GM18511 (cell line): ENCODE measurements around the gene CSNK2A3.
"Not testable (repeated sequence)": the region's sequence is repeated elsewhere in the genome, so short reads cannot be mapped to it uniquely, and the experiment has no call there.

Experiments used
- ATAC-seq: cut with Tn5 transposase; IDR thresholded peaks from one replicate; pipeline ENCODE4 v1.9.1; 2021; ENCODE audit warnings: mild to moderate bottlenecking, moderate library complexity; ENCODE audit not compliant: unreplicated experiment

Gene CSNK2A3

GRCh38 chr11:11352878-11353277, at the start of gene CSNK2A3:
TSS of gene CSNK2A3 (minus strand) at chr11:11353250. CDS start at chr11:11353119, 131 bp downstream.
- not testable (repeated sequence) for ATAC-seq

GRCh38 chr11:11401960-11402535, 49.0 kb upstream of the CSNK2A3 start:
- no peak for ATAC-seq

- ATAC-seq, result no peak
Measured at GRCh38 chr11:11400635-11401232, 47.7 kb upstream of the CSNK2A3 start.

- no peak for ATAC-seq
Measured at GRCh38 chr11:11400121-11400520, 47.1 kb upstream of the CSNK2A3 start.

GRCh38 chr11:11397781-11398180, 44.7 kb upstream of the CSNK2A3 start:
- no peak for ATAC-seq

- no peak for ATAC-seq
Measured at GRCh38 chr11:11397036-11397415, 44.0 kb upstream of the CSNK2A3 start.

GRCh38 chr11:11396301-11397035, 43.4 kb upstream of the CSNK2A3 start:
- no peak for ATAC-seq

GRCh38 chr11:11395126-11395525, 42.1 kb upstream of the CSNK2A3 start:
- ATAC-seq, result no peak

GRCh38 chr11:11394241-11394640, 41.2 kb upstream of the CSNK2A3 start:
- ATAC-seq, result no peak

GRCh38 chr11:11391796-11392463, 38.9 kb upstream of the CSNK2A3 start:
- no peak for ATAC-seq

- ATAC-seq, result no peak
Measured at GRCh38 chr11:11391169-11391568, 38.1 kb upstream of the CSNK2A3 start.

GRCh38 chr11:11390068-11390771, 37.2 kb upstream of the CSNK2A3 start:
- ATAC-seq, result no peak

GRCh38 chr11:11389238-11389637, 36.2 kb upstream of the CSNK2A3 start:
- ATAC-seq, result no peak

- ATAC-seq, result no peak
Measured at GRCh38 chr11:11387622-11388305, 34.7 kb upstream of the CSNK2A3 start.

- no peak for ATAC-seq
Measured at GRCh38 chr11:11387207-11387606, 34.2 kb upstream of the CSNK2A3 start.

- ATAC-seq, result no peak
Measured at GRCh38 chr11:11384829-11385228, 31.8 kb upstream of the CSNK2A3 start.

- ATAC-seq, result no peak
Measured at GRCh38 chr11:11383995-11384394, 30.9 kb upstream of the CSNK2A3 start.

GRCh38 chr11:11382858-11383532, 29.9 kb upstream of the CSNK2A3 start:
- no peak for ATAC-seq

- ATAC-seq, result no peak
Measured at GRCh38 chr11:11381471-11382105, 28.5 kb upstream of the CSNK2A3 start.
